Stimulated activated CD4-positive, alpha-beta T cell treated with anti-CD3 and anti-CD28 coated beads, Interleukin-4, amount 100 ng/mL, for 4 hours (primary cell): Measurements from ENCODE around the gene SHISA9.

Experiments
- DNase-seq, 2 experiments: peaks; one replicate each; pipeline ENCODE4 v3.0.0-alpha.2; 2020

SHISA9 gene

DNA sequence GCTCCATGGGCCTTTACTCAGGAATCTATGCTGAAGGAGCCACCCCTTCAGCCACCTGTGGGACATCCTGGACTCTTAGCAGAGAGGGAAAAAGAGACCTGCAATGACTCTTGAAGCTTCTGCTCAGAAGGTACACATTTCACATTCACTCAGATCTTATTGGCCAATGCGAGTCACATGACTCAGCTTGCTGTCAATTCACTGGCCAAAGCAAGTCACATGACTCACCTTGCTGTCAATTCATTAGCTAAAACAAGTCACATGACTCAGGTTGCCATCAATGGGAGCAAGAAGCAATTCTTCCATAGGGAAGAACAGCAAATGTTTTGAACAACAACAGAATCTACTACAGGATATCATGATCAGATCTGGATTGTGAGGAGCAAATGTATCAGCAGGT, 233.4 kb downstream of the SHISA9 start:
- DNase-seq = no peak

DNA sequence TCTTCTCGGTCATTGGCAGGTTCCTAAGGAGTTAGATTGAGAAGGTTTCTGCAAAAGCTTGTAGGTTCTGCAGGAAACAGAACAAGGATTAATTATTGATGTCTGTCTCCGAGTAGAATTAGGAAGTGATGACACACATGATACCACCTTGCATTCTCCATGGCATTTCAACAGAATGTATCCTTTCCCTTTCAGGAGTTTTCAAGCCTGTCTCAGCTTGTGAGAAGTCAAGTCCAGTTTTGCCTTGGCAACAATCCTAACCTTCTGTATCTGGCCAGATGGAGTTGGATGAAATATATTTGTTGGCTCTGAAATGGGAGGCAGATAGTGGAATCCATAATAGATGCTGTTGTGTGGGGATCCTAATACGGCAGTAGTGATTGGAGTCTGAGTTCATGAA, 235.5 kb downstream of the SHISA9 start:
- no peak for DNase-seq

DNA sequence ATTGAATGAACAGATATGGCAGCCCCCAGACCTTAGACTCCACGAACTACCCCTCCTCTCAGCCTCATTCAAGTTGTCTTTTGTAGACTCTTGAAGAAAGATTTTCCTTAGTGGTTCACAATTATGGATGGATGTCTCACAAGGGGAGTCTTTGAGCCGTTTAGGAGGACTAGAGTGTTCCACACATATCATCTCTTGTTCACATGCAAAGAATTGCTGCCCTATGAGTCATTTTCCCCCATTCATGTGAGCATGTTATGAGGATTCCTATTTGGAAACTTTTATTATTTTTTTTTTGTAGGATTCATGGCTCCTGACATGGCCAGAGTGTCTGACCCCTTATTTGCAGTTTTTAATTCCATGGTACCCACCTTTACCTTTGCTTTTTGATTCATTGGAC, 237.1 kb downstream of the SHISA9 start:
- no peak for DNase-seq

DNA sequence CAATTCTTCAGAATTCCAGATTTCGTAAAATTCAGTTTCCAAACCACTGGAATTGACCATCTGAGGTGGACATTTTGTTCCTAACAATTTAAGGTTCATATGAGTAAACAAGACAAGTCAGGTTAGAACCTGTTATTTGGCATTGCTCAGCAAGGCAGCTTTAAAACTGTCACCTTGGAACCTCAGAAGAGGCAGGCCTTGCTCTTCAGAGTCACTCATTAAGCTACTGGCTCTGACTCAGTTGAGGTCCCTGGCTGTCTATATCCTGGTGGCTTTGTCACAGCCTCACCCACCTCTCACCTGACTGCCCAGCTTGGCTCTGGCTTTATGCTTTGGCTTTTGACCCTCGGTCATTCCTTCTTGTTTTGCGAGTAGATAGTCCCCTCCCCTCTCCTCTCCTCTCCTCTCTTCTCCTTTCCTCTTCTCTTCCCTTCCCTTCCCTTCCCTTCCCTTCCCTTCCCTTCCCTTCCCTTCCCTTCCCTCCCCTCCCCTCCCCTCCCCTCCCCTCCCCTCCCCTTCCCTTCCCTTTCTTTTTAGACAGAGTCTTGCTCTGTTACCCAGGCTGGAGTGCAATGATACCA, 238.4 kb downstream of the SHISA9 start:
- no peak for DNase-seq

DNA sequence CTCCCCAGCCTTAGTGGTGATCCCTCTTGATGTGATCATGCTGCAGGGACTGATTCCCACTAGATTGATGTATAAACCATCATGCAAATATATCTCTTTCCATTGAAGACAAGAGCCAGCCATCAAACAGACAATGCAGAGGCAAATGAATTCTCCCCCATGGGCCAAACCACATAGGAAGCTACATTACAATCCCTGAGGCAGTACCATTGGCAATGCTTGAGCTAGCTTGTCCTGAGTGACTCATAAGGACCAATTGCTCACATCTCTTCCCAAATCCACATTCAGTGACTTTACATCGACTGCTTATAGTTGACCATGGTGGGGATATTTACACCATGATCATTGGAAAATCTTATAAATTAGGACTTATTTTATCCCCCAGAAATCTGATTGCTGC, 242.2 kb downstream of the SHISA9 start:
- no peak for DNase-seq

DNA sequence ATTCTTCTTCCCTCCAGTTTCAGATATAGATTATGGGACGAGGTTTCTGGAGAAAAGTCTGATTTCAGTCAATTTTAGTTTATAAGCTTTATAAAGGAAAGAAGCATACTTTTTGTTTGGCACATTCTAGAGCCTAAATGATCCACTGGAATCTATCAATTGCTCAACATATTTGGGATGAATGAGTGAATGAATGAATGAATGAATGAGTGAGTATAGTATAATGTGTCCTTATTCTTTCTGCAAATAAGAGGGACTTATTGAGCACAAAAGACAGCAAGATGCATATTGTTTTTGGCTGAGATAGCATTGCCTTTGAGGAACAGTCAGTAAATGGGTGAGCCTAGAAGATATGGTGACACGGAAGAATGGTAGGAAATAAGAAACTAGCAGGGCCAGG, 245.4 kb downstream of the SHISA9 start:
- no peak for DNase-seq

DNA sequence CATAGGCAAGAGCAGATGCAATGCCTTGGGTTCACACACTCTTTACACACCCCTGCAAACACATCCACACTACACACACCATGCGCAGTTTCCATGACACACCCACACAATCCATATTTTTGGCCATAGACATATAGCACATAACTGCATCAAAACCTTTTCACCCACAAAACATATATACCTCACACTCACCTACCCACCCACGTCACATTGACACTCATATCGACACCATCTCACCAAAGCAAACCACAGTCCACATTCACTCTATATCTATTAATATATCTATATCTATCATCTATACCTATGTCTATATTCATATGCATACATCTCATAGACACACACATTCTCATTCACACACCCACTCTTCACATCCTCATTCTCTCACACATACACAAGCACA, 246.9 kb downstream of the SHISA9 start:
- DNase-seq = no peak

DNA sequence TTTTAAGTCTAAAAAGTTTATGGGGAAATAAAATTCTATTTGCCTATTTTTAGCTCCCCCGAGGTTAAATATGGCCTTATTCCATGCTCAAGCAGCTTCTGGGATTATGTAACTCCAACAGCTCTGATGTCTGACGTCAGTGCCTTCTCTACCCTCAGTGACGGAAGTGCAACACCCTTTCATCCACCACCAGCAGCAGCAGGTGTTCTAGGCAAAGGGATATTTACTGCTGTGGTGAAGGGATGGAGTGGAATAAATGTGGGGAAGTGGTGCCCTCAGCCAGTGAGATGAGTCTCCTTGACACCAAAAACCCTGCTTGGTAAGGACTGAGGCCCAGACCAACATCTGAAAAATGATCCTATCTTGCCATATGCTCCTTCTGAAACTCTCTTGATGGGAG, 247.4 kb downstream of the SHISA9 start:
- DNase-seq = no peak

DNA sequence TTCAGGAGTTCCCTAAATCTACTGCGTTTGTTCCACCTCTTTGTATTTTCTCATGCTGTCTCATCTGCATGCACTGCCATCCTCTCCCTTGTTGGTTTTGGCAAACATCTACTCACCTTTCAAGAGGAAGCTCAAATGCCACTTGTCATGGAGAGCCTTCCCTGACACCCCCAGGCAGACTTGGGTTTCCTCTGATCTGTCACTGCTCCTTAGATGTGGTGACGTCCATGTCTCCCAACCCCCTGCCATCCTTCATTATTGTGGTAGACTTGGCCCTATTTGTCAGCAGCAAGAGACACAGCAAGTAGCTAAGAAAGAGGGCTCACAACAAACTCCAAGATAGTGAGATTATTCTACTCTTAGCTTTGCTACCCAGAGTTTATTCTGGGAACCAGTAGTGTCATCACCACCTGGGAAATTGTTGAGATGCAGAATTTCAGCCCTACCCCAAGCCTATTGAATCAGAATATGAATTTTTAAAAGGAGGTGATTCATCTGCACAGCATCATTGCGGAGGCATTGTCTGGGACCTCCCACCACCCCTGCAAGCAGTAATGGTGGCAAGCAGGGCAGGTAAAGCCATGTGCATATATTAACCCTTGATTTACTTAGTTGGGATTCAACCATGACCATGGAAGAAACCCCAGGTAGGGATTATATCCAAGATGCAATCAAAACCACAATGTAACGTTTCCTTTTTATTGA, 248.9 kb downstream of the SHISA9 start:
- DNase-seq = no peak

DNA sequence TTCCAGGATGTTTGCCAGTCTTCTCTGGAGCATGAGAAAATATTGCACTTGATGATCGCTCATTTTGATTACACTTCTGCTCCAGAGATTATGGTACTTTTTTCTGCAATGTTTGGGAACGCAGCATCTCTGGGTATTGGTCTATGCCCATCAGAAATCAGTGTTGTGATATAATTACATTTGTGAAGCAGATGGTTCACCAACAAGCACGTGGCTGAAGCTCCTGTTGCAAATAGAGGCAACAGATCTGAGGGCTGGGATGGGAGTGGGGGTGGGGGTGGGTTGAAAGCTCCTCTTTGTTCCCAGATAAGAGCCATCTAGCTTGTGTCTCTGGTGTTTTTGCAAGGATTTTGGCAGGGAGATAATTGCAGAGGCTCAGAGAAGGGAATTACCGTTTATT, 252.3 kb downstream of the SHISA9 start:
- DNase-seq = no peak

DNA sequence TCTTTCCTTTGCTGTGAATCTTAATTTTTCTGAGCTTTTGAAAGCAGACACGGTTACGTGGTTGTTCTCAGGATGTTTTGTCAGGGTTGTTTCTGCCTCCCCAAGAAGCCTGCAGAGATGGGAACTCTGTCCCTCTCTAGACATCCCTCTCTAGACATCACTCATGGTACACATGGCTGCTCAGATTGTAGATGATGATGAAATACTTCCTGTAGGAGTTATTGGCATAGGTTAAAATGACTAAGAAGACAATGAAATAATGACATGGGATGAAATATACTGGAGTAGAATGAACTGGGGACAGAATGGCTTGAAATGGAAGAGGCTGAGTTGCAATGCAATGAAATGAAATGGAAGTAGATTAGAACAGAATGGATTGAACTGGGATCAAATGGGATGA, 253.4 kb downstream of the SHISA9 start:
- no peak for DNase-seq

DNA sequence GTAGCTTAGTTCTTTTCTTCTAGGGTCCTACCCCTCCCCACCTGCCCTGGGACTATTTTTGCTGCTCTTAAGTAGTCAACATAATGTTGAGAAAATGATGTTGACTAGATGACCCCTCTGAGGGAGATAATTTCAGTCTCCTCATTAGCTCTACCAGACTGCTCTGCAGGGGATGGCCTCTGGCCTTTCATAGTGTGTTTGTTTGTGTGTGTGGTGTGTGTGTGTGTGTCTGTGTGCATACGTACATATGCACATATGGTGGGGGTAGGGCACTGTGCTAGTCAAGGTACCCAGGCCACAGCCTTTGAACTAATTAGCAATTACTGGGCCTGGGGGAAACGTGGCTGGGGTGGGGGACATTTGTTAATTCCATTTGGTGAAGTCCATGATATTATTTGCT, 254.0 kb downstream of the SHISA9 start:
- DNase-seq = no peak

DNA sequence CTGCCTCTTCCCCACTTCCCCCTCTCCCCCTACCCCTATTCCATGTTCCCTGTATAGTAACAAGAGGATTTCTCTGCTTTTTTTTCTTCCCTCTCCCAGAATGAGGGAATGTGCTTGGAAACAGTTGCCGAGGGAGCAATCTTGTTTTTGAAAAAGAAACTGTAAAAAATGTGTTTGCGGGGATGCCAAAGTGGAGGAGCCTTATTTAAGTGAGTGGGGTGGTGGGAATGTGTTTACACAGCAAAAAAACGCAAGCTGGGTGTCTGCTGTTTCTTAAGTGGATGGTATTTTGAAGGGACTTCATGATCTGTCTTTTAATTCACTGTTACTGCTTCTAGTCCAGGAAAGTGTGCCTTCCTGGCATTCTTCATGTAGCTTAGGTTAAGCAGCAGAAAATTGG, 254.4 kb downstream of the SHISA9 start:
- no peak for DNase-seq

DNA sequence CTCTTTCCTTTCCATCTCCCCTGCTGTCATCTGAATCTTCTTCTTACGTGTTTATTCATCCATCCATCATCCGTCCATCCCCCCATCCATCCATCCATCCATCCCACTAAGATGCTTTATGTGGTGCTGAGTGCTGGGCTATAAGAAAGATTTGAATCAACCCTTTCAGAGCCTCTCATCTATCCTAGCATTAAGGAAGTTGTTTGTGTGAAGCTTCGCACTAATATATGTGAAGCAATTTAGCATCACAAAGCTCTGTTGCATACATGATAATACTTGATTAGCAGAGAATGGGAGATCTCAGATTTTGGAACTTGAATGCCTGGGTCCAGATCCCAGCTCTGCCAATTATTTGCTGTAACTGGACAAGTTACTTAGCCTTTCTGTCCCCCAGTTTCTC, 255.7 kb downstream of the SHISA9 start:
- DNase-seq = no peak

DNA sequence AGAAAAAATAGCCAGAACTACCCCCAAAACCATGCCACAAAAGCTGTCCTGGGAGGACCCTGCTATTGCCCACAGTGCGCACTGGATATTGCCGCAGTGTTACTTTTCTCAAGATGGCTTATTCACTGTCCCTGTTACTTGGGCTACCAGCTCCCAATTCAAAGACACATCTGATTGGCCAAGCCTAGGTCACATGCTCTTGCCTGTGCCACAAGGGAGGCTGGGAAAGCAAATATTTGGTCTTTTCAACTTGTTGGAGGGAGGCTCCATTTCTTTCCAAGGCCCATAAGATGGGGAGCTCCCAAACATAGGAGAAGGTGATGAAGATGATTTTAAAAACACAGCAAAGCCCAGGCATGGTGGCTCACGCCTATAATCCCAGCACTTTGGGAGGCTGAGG, 257.0 kb downstream of the SHISA9 start:
- no peak for DNase-seq

DNA sequence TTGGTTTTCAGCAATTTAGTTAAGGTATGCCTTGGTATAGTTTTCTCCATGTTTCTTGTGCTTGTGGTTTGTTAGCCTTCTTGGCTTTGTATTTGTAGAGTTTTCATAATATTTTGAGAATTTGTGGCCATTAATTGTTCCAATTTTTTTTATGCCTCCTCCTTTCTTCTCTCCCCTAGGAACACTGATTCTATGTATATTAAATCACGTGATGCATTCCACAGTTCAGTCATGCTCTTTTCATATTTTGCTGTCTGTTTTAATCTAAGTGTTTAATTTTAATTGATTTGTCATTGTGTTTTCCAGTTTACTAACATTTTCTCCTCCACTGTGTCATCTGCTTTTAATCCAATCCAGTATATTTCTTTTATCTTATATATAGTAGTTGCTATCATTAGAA, 263.6 kb downstream of the SHISA9 start:
- DNase-seq = no peak

DNA sequence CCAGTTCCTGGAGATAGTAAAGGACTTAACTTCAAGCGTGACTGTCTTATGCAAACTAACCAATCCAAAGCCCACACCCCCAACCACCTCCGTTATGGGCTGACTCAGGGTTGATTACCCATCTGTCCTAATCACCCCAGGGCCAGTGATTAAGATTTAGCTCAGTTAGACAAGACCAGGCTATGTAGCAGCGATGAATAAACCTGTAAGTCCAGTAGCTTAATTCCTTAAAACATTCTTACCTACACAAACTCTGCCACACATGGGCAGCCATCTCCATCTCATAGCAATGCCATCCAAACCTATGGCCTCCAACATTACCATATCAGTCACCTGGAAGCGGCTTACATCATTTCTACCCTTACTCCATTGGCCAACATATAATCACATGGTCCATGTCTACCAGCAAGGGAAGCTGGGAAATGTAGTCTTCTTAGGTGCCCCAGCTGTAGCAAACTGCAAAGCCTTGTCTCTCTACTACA, 266.7 kb downstream of the SHISA9 start:
- no peak for DNase-seq

DNA sequence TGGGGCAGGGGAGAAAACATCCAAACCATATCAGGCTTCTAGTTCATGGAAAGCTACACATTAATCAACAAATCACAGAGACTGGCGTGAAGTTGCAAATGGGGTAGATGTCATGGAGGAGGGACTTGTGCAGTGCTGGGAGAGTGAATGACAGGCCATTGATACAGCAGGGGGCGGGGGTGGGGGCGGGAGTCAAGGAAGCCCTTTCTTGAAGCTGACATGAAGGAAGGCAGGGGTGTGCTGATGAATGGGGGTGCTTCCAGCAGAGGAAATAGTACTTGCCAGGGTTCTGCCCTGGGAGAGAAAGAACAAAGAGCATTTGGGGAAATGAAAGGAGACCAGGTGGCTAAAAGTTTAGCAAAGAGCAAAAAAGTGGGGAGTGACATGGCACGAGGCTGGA, 269.9 kb downstream of the SHISA9 start:
- DNase-seq = no peak

DNA sequence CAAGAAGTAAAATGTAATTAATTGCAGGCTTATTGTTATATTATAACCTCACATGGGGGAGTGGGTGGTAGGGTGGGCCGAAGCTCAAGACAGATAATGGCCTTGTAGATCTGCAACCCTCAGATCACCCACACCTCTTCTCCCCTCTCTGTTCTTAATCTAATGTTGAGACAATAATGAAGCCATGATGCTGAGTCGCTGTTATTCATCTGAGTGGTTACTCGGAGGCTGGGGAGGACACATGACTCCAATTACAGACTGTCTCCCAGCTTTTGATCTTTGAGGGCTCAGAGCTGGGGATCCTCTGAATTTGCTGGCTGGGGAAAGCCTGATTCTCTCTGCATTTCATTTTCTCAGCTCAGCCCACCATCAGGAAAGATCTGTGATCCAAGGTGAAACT, 275.3 kb downstream of the SHISA9 start:
- DNase-seq = no peak

DNA sequence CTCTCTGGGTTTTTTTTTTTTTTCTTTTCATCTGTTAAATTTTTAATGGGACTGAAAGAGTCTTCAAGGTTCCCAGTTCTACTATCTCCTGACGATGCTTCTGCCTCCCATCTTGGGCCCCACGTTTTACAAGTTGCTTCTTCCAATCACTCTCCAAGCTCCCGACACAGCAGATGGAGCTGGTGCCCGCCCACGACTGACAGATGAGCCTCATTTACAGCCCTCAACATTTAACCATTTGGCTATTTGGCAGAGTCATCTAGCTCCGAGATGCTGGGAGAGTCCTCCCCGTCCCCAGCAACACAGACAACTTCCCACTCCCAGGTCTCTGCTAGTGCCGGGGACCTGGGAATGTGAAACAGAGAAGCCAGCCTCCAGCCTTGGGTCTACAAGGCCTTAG, 276.9 kb downstream of the SHISA9 start:
- no peak for DNase-seq

DNA sequence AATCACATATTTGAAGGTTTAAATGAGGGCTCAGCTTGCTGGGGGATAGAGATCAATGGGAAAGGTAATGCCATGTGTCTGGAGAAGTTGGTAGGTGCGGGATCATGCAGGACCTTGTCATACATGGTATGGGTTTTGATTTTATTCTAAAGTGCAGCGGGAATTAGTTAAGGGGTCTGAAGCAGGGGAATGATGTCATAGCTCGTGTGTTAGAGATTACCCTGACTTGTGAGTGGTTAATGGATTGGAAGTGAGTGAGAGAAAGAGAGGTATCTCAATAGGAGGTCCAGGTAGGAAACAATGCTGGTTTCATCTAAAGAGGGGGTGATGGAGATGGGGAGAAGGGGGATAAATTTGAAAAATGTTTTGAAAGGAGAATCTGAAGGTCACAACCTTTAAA, 280.0 kb downstream of the SHISA9 start:
- DNase-seq = no peak

DNA sequence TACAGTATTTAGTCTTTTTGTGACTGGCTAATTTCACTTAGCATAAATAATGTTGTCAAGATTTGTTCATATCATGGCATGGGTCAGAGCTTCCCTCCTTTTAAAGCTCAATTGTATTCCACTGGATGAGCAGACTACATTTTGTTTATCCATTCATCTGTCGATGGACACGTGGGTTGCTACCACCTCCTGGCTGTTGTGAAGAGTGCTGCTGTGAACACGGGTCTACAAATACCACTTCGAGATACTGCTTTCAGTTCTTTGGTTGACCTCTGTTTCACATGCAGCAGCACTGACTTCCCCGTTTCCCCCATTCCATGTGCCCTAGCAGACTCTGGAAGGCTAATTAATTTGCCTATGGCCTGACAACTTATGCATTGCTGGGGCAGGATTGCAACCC, 285.4 kb downstream of the SHISA9 start:
- DNase-seq = no peak

DNA sequence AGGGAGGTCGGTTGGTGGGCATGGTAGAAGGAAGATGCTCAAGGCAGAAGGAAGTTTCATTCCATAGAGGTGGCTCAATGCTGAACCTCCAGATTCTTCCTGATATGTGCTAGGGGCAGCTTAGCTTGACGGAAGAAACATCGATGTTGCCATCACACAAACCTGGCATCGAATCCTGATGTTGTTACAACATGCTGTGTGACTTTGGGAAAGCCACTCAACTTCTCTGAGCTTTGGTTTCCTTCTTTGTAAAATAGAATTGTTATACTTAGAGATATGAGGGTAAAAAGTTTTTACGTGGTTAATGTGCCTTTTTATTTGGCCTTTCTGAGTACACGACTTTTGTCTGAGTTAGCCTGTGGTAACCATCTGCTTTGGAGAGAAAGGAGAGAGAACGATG, 287.9 kb downstream of the SHISA9 start:
- no peak for DNase-seq

DNA sequence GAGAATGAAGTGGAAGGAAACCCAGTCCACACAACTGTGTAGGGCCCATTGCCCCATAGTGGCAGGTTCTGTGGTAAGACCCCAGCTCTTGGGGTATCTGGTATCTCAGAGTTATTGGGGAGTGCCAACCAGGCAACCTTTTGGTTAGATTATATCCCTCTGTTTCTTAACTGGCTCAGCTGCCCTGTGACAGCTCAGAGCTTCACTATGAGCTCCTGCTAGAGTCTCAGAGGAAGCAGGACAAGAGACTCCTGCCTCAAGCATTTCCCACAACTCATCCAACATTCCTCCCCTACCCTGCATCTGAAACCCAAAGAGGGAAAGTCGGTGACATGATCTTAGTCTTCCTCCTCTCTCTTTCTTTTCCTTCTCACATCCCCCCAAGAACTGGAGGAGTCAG, 292.3 kb downstream of the SHISA9 start:
- DNase-seq = no peak

DNA sequence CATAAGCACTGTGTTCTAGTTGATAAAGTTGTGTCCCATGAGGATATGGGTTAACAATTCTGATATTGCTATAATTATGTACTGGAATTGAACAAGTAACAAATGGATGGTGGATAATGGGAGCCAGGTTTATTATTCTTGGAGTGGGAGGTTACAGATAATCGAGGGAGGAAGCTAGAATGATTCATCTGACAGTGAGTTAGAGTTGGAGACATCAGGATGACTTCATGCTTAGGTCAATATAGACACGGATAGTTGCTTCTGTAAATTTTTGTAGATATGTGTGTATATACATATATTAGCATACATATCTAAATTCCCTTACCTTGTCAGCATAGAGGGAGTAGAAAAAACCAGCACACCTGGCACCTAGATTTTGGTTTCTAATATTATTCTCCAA, 293.4 kb downstream of the SHISA9 start:
- no peak for DNase-seq
